ENCODE results near the gene PIM2.

DNA sequence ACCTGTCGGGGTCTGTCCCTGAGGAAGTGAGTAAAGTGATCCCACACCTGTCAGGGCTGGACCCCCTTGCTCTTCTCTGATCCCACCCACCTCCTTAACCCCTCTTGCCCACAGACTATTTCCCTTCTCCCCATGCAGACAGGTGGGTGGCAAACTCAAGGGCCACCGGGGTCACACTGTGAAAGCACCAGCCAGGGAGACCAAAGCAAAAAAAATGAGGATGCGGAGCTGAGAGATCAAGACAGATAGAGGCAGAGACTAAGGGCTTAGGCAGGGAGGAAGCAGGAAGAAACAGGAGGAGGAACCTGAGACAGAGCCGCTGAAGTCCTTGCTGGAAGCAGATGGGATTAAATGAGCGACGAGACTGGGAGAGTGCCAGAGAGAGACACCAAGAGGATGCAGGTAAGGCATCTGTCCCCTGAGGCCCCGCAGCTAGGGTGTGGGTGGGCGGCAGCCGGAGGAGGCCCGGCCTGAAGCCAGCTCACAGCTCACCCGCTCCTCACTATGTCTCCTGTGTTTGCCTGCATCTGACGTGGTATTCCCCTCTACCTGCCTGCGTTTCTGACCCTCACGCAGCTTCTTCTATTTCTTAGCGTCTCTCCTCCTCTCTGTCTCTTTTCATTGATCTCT lies 28.4 kb downstream of the PIM2 start:
- TF ChIP-seq, protein P1, sequence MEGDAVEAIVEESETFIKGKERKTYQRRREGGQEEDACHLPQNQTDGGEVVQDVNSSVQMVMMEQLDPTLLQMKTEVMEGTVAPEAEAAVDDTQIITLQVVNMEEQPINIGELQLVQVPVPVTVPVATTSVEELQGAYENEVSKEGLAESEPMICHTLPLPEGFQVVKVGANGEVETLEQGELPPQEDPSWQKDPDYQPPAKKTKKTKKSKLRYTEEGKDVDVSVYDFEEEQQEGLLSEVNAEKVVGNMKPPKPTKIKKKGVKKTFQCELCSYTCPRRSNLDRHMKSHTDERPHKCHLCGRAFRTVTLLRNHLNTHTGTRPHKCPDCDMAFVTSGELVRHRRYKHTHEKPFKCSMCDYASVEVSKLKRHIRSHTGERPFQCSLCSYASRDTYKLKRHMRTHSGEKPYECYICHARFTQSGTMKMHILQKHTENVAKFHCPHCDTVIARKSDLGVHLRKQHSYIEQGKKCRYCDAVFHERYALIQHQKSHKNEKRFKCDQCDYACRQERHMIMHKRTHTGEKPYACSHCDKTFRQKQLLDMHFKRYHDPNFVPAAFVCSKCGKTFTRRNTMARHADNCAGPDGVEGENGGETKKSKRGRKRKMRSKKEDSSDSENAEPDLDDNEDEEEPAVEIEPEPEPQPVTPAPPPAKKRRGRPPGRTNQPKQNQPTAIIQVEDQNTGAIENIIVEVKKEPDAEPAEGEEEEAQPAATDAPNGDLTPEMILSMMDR (IDR thresholded peaks at IDR 0.05; ENCODE audit: low read depth, low read length): no peak
- no peak for TF ChIP-seq POLR2A (IDR thresholded peaks at IDR 0.05; ENCODE audit: extremely low read depth, insufficient read length)
- TF ChIP-seq, protein P2, sequence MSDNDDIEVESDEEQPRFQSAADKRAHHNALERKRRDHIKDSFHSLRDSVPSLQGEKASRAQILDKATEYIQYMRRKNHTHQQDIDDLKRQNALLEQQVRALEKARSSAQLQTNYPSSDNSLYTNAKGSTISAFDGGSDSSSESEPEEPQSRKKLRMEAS (IDR thresholded peaks at IDR 0.05; ENCODE audit: low read depth, low read length): no peak
